Thoracic aorta (tissue), 2 donors: Measurements from ENCODE around the gene SGPL1. TPM values are rescaled to one million over a fixed set of nuclear protein-coding genes. Genes with fewer than 3 reads are reported as not detected.

ENCODE experiments used
- ATAC-seq: fragments of 150-250 bp; one replicate; pipeline ENCODE4 v1.8.0; 2017; ENCODE audit warnings: low read depth; ENCODE audit not compliant: insufficient number of reproducible peaks, low FRiP score
- DNase-seq: peaks from one replicate; pipeline ENCODE4 v3.0.0-alpha.2; 2020; ENCODE audit warnings: low spot score
- H3K27ac ChIP-seq, 2 donors: fragments of 200-600 bp; sonication (generic); 1 replicate in 1 of 2; 2 replicates in 1 of 2; pipeline ENCODE4 v1.5.1; 2016; ENCODE audit warnings: mild to moderate bottlenecking in 2 of 2, moderate library complexity in 2 of 2
- H3K27me3 ChIP-seq: fragments of 200-600 bp; sonication (generic); replicated peaks from 2 replicates; pipeline ENCODE4 v1.6.0; 2016; ENCODE audit warnings: mild to moderate bottlenecking; ENCODE audit not compliant: insufficient read depth
- H3K36me3 ChIP-seq: fragments of 200-600 bp; sonication (generic); one replicate; pipeline ENCODE4 v1.5.1; 2016
- H3K4me1 ChIP-seq, 2 donors: fragments of 200-600 bp; sonication (generic); 1 replicate in 1 of 2; 2 replicates in 1 of 2; pipeline versions ENCODE4 v1.5.1 to v1.6.0; 2016; ENCODE audit warnings: low read depth in 2 of 2, mild to moderate bottlenecking in 1 of 2; ENCODE audit not compliant: control insufficient read depth in 1 of 2
- H3K4me3 ChIP-seq: fragments of 200-600 bp; sonication (generic); 2 replicates; pipeline ENCODE4 v1.5.1; 2016; ENCODE audit warnings: mild to moderate bottlenecking
- H3K9me3 ChIP-seq: fragments of 200-600 bp; sonication (generic); 2 replicates; pipeline ENCODE4 v1.5.1; 2016
- CTCF ChIP-seq: fragments of 200-600 bp; sonication (generic); IDR thresholded peaks from one replicate; pipeline ENCODE4 v1.5.1; 2019; ENCODE audit warnings: antibody characterized with exemption
- total RNA-seq, 2 donors: library from RNA; depleted of rRNA; stranded (reverse); fragments of >200 nt; gene quantifications; one replicate each; pipeline versions ENCODE4 v1.1.0 to v1.2.3, GENCODE V29; 2016

The SGPL1 gene
- total RNA-seq, 2 donors from 2014 or later, result 15.0 to 26.0 TPM

- H3K9me3 ChIP-seq, result no peaks in the 10 kb centered on the region
These were observed 2.9 kb upstream of the SGPL1 start for GRCh38 chr10:70812814-70813213.

GRCh38 chr10:70814126-70814525 lies 1.6 kb upstream of the SGPL1 start:
- no peak for TF ChIP-seq CTCF
- Histone ChIP-seq H3K27me3 (no peaks in the 10 kb centered on the region), H3K4me1 (peaks cover 4 to 18% of the 10 kb centered on the region in 2 donors), H3K27ac (no peak overlapping the region), H3K36me3 (peaks cover 4% of the 10 kb centered on the region), H3K9me3 (no peaks in the 10 kb centered on the region), H3K4me3 (no peak overlapping the region)
- no peak for DNase-seq
- no peak for ATAC-seq

More at GRCh38 chr10:70812814-70813213, 2.9 kb upstream of the SGPL1 start:
- Histone ChIP-seq H3K27ac (no peak overlapping the region), H3K36me3 (no peaks in the 10 kb centered on the region), H3K4me1 (peaks cover 4 to 17% of the 10 kb centered on the region in 2 donors), H3K27me3 (no peaks in the 10 kb centered on the region), H3K4me3 (no peak overlapping the region)
- no peak for ATAC-seq
- no peak for DNase-seq
- TF ChIP-seq CTCF, result no peak

- H3K4me1 ChIP-seq, result peaks cover 4 to 18% of the 10 kb centered on the region in 2 donors
- H3K27ac ChIP-seq, result peak overlapping the region; percentile 86 to 90
- DNase-seq (peak; percentile 11), ATAC-seq (peak; percentile 72)
- TF ChIP-seq CTCF, result no peak
- H3K9me3 ChIP-seq, result no peaks in the 10 kb centered on the region
- H3K4me3 ChIP-seq, result peak overlapping the region; percentile 85
- H3K36me3 ChIP-seq, result peaks cover 9% of the 10 kb centered on the region
- H3K27me3 ChIP-seq, result no peaks in the 10 kb centered on the region
These were observed 609 bp downstream of the SGPL1 start for GRCh38 chr10:70816220-70816894.

GRCh38 chr10:70820976-70821750 lies 5.4 kb downstream of the SGPL1 start:
- no peak for ATAC-seq
- H3K4me1 ChIP-seq, result peaks cover 4 to 11% of the 10 kb centered on the region in 2 donors
- H3K27me3 ChIP-seq, result no peaks in the 10 kb centered on the region
- peaks cover 9% of the 10 kb centered on the region for H3K36me3 ChIP-seq
- no peak for TF ChIP-seq CTCF
- no peak for DNase-seq
- no peaks in the 10 kb centered on the region for H3K9me3 ChIP-seq
- no peak overlapping the region for H3K27ac ChIP-seq
- no peak overlapping the region for H3K4me3 ChIP-seq

GRCh38 chr10:70822076-70822820 lies 6.5 kb downstream of the SGPL1 start:
- TF ChIP-seq CTCF, result no peak
- H3K4me1 ChIP-seq, result peaks cover 0 to 6% of the 10 kb centered on the region in 2 donors
- H3K9me3 ChIP-seq, result no peaks in the 10 kb centered on the region
- no peaks in the 10 kb centered on the region for H3K27me3 ChIP-seq
- ATAC-seq (no peak), DNase-seq (no peak)
- peaks cover 9% of the 10 kb centered on the region for H3K36me3 ChIP-seq
- H3K27ac ChIP-seq, result no peak overlapping the region
- no peak overlapping the region for H3K4me3 ChIP-seq
